PC-9 (cell line): ENCODE measurements around the gene PIGZ. TPM values are rescaled to one million over a fixed set of nuclear protein-coding genes. Genes with fewer than 3 reads are reported as not detected.

ENCODE experiments used
- BruUV-seq: library from RNA; stranded (reverse); fragments of 400-500 nt; replicated peaks from 2 replicates; lab custom pipeline; 2021; lab: Mats Ljungman, UMichigan
- CTCF ChIA-PET: fragments of 300-600 bp; sonication (Branson Sonifier 250); formaldehyde crosslinking; loops from one replicate; lab custom pipeline; 2022; ENCODE audit warnings: antibody characterized with exemption; lab: Charles Lee
- POLR2A ChIA-PET: fragments of 300-600 bp; sonication (Branson Sonifier 250); formaldehyde crosslinking; loops from one replicate; lab custom pipeline; 2022; ENCODE audit warnings: antibody characterized with exemption; ENCODE audit not compliant: unreplicated experiment; lab: Charles Lee
- DNase-seq, 2 experiments: peaks; one replicate each; pipeline versions ENCODE4 v3.0.0 to v3.0.0-alpha.2; 2015 to 2022; ENCODE audit warnings: mixed read lengths in 1 of 2
- H2AFZ ChIP-seq: fragments of 200-600 bp; sonication (generic); 2 replicates; pipeline ENCODE4 v1.8.1; 2017; ENCODE audit warnings: antibody characterized with exemption
- H3F3A ChIP-seq: fragments of 200-600 bp; sonication (generic); 2 replicates; pipeline ENCODE4 v1.8.1; 2017; ENCODE audit warnings: antibody characterized with exemption, mild to moderate bottlenecking, low read depth; ENCODE audit not compliant: insufficient read depth
- H3K27ac ChIP-seq: fragments of 200-600 bp; sonication (generic); 2 replicates; pipeline ENCODE4 v1.6.1; 2016; ENCODE audit warnings: mixed run types
- H3K27me3 ChIP-seq: fragments of 200-600 bp; sonication (generic); 2 replicates; pipeline ENCODE4 v1.6.1; 2016; ENCODE audit warnings: low read depth, mixed run types; ENCODE audit not compliant: insufficient read depth
- H3K36me3 ChIP-seq: fragments of 200-600 bp; sonication (generic); 2 replicates; pipeline ENCODE4 v1.6.1; 2016; ENCODE audit warnings: low read depth, mixed run types
- H3K4me1 ChIP-seq: fragments of 200-600 bp; sonication (generic); replicated peaks from 2 replicates; pipeline ENCODE4 v1.6.1; 2016; ENCODE audit warnings: mixed run types; ENCODE audit not compliant: insufficient read depth
- H3K4me2 ChIP-seq: fragments of 200-600 bp; sonication (generic); 2 replicates; pipeline ENCODE4 v1.6.1; 2017; ENCODE audit warnings: mixed run types
- H3K4me3 ChIP-seq: fragments of 200-600 bp; sonication (generic); 2 replicates; pipeline ENCODE4 v1.6.1; 2016; ENCODE audit warnings: mixed run types
- H3K79me2 ChIP-seq: fragments of 200-600 bp; sonication (generic); 2 replicates; pipeline ENCODE4 v1.6.1; 2017; ENCODE audit warnings: low read depth, mixed run types
- H3K9me2 ChIP-seq: fragments of 200-600 bp; sonication (generic); 2 replicates; pipeline ENCODE4 v1.8.1; 2017; ENCODE audit warnings: mild to moderate bottlenecking; ENCODE audit not compliant: insufficient read depth
- H3K9me3 ChIP-seq: fragments of 200-600 bp; sonication (generic); 2 replicates; pipeline ENCODE4 v1.8.1; 2016; ENCODE audit warnings: low read depth; ENCODE audit not compliant: insufficient read depth
- H4K20me1 ChIP-seq: fragments of 200-600 bp; sonication (generic); 2 replicates; pipeline ENCODE4 v1.8.1; 2017; ENCODE audit not compliant: insufficient read depth
- CTCF ChIP-seq: fragments of 200-600 bp; sonication (generic); conservative IDR thresholded peaks from 2 replicates; pipeline ENCODE4 v1.6.1; 2017; ENCODE audit warnings: mixed run types, antibody characterized with exemption, mild to moderate bottlenecking, moderate library complexity
- EZH2 ChIP-seq: fragments of 200-600 bp; sonication (generic); IDR thresholded peaks from 2 replicates; pipeline ENCODE4 v1.8.0; 2017; ENCODE audit warnings: antibody characterized with exemption, low read depth
- intact Hi-C: fragments of 100-400 bp; cut with micrococcal nuclease; formaldehyde crosslinking; loops from one replicate; pipeline ENCODE4 v1.10.0; 2022; ENCODE audit not compliant: unreplicated experiment
- total RNA-seq: library from RNA; stranded (reverse); gene quantifications from 2 replicates; pipeline ENCODE4 v1.2.3, GENCODE V29; 2021

Gene PIGZ
- total RNA-seq, 1 experiment from 2014 or later = 2.1 TPM

GRCh38 chr3:196914866-196915265 lies 53.8 kb downstream of the PIGZ start:
- ChIA-PET CTCF (no interaction called here), POLR2A (no interaction called here)
- Histone ChIP-seq H3K27me3 (no peaks in the 10 kb centered on the region), H2AFZ (no peak overlapping the region), H3K9me3 (no peaks in the 10 kb centered on the region), H3F3A (peaks cover 11% of the 10 kb centered on the region; the same call in 1 of the 2 replicates), H3K4me1 (no peaks in the 10 kb centered on the region), H3K4me2 (no peak overlapping the region), H4K20me1 (peaks cover 3% of the 10 kb centered on the region; the same call in 1 of the 2 replicates), H3K4me3 (no peak overlapping the region), H3K79me2 (no peaks in the 10 kb centered on the region), H3K36me3 (peaks cover 17% of the 10 kb centered on the region), H3K9me2 (no peaks in the 10 kb centered on the region), H3K27ac (no peak overlapping the region)
- DNase-seq = no peak
- no TSS peak for BruUV-seq
- intact Hi-C loops = no loop called here
- TF ChIP-seq CTCF (no peak), EZH2 (no peak)

GRCh38 chr3:196903740-196904139 lies 64.9 kb downstream of the PIGZ start:
- Histone ChIP-seq H3K27me3 (no peaks in the 10 kb centered on the region), H3K4me1 (no peaks in the 10 kb centered on the region), H3K27ac (no peak overlapping the region), H3F3A (no peaks in the 10 kb centered on the region), H3K4me2 (no peak overlapping the region), H3K36me3 (peaks cover 25% of the 10 kb centered on the region), H2AFZ (no peak overlapping the region), H3K4me3 (no peak overlapping the region), H4K20me1 (no peaks in the 10 kb centered on the region), H3K79me2 (no peaks in the 10 kb centered on the region), H3K9me2 (no peaks in the 10 kb centered on the region), H3K9me3 (no peaks in the 10 kb centered on the region)
- CTCF ChIA-PET = no interaction called here
- no peak for DNase-seq
- intact Hi-C loops = no loop called here
- BruUV-seq = no TSS peak
- TF ChIP-seq CTCF (no peak), EZH2 (no peak)
- POLR2A ChIA-PET = no interaction called here

GRCh38 chr3:196902296-196902695 lies 66.3 kb downstream of the PIGZ start:
- Histone ChIP-seq H3K27me3 (no peaks in the 10 kb centered on the region), H3K9me2 (no peaks in the 10 kb centered on the region), H3K4me2 (no peak overlapping the region), H3F3A (no peaks in the 10 kb centered on the region), H3K9me3 (no peaks in the 10 kb centered on the region), H3K79me2 (0 out of 2 replicates have a peak, but pooled peaks cover 3% of the 10 kb centered on the region), H3K27ac (no peak overlapping the region), H3K36me3 (peaks cover 25% of the 10 kb centered on the region), H4K20me1 (no peaks in the 10 kb centered on the region), H3K4me3 (no peak overlapping the region), H3K4me1 (no peaks in the 10 kb centered on the region), H2AFZ (no peak overlapping the region)
- BruUV-seq = no TSS peak
- ChIA-PET CTCF (no interaction called here), POLR2A (no interaction called here)
- TF ChIP-seq EZH2 = no peak
- TF ChIP-seq CTCF = no peak
- intact Hi-C loops = no loop called here
- no peak for DNase-seq
